GM10248 (cell line): Measurements from ENCODE around the gene NLGN4X.

Source experiments
- CTCF ChIA-PET: fragments of 300-600 bp; sonication (Branson Sonifier 250); formaldehyde crosslinking; extraction: SDS; loops from one replicate; lab custom pipeline; 2021; ENCODE audit warnings: antibody characterized with exemption; lab: Yijun Ruan, JAX
- POLR2A ChIA-PET: fragments of 350-650 bp; sonication (Branson Sonifier 250); formaldehyde crosslinking; extraction: SDS; loops from one replicate; lab custom pipeline; 2020; ENCODE audit warnings: antibody characterized with exemption; lab: Yijun Ruan, JAX
- DNase-seq: peaks from one replicate; pipeline ENCODE4 v3.0.0; 2012; ENCODE audit errors: extremely low spot score
- CTCF ChIP-seq: IDR thresholded peaks from 2 replicates; pipeline ENCODE4 v1.5.1; 2012; ENCODE audit warnings: mild to moderate bottlenecking, low read depth; ENCODE audit errors: extremely low read depth, missing control alignments, control extremely low read depth

Gene NLGN4X

GRCh38 chrX:6131287-6131686 lies 97.4 kb downstream of the NLGN4X start:
- no peak for TF ChIP-seq CTCF
- ChIA-PET CTCF (no interaction called here), POLR2A (no interaction called here)
- DNase-seq: no peak

GRCh38 chrX:6129195-6129594 lies 99.5 kb downstream of the NLGN4X start:
- POLR2A ChIA-PET: no interaction called here
- CTCF ChIA-PET: interaction anchor here (1.0 to 1.1 kb wide), 2 partner anchors 10 to 14 kb away, joined by 3 to 4 read pairs; no protein-coding TSS in a partner anchor
- no peak for DNase-seq
- no peak for TF ChIP-seq CTCF

- TF ChIP-seq CTCF: no peak
- no peak for DNase-seq
- CTCF ChIA-PET: no interaction called here
- POLR2A ChIA-PET: no interaction called here
Measured at GRCh38 chrX:6120329-6120728, 108.3 kb downstream of the NLGN4X start.

GRCh38 chrX:6095469-6095868 lies 133.2 kb downstream of the NLGN4X start:
- POLR2A ChIA-PET: no interaction called here
- DNase-seq: no peak
- CTCF ChIA-PET: interaction anchor here (1.5 kb wide), 1 partner anchor 13 kb away, joined by 7 read pairs; no protein-coding TSS in a partner anchor
- TF ChIP-seq CTCF: no peak

- CTCF ChIA-PET: no interaction called here
- no peak for TF ChIP-seq CTCF
- POLR2A ChIA-PET: no interaction called here
- DNase-seq: no peak
Measured at GRCh38 chrX:6074532-6074931, 154.1 kb downstream of the NLGN4X start.

- no peak for DNase-seq
- CTCF ChIA-PET: no interaction called here
- no peak for TF ChIP-seq CTCF
- POLR2A ChIA-PET: no interaction called here
Measured at GRCh38 chrX:6071731-6072130, 156.9 kb downstream of the NLGN4X start.

GRCh38 chrX:6067600-6067999 lies 161.1 kb downstream of the NLGN4X start:
- ChIA-PET CTCF (no interaction called here), POLR2A (no interaction called here)
- no peak for TF ChIP-seq CTCF
- DNase-seq: no peak
